ENCODE measurements around the gene PACSIN1. TPM values are rescaled to one million over a fixed set of nuclear protein-coding genes. Genes with fewer than 3 reads are reported as not detected.

The PACSIN1 gene
- total RNA-seq, 4 donors from 2014 or later, result not detected

GRCh38 chr6:34513646-34514045 lies 47.8 kb downstream of the PACSIN1 start:
- H3K9me3 ChIP-seq, result peaks cover 0 to 8% (median 0%) of the 10 kb centered on the region in 3 donors
- no peak for DNase-seq
- intact Hi-C loops (cut with DNase I), result no loop called here
- 87 to 90% methylated on average over 3 of the region's 4 CpGs for whole genome bisulfite sequencing, 2 donors
- H3K36me3 ChIP-seq, result no peaks in the 10 kb centered on the region
- H3K27me3 ChIP-seq, result peaks cover 0 to 33% (median 0%) of the 10 kb centered on the region in 4 donors
- no peak overlapping the region for H3K27ac ChIP-seq
- no peak overlapping the region for H3K4me3 ChIP-seq
- peaks cover 0 to 10% (median 0%) of the 10 kb centered on the region in 3 donors for H3K4me1 ChIP-seq
- no peak for TF ChIP-seq POLR2A (IDR thresholded peaks at IDR 0.05)

- peaks cover 0 to 4% (median 0%) of the 10 kb centered on the region in 3 donors for H3K9me3 ChIP-seq
- no peaks in the 10 kb centered on the region for H3K36me3 ChIP-seq
- peaks cover 0 to 33% (median 0%) of the 10 kb centered on the region in 4 donors for H3K27me3 ChIP-seq
- intact Hi-C loops (cut with DNase I), result no loop called here
- peaks cover 0 to 10% (median 0%) of the 10 kb centered on the region in 3 donors for H3K4me1 ChIP-seq
- TF ChIP-seq POLR2A (IDR thresholded peaks at IDR 0.05) (no peak), CTCF (IDR thresholded peaks at IDR 0.05) (no peak)
- no peak overlapping the region for H3K27ac ChIP-seq
- no peak overlapping the region for H3K4me3 ChIP-seq
- DNase-seq, result no peak
- WGBS, 2 donors, result 71 to 82% methylated on average over 7 to 8 of the region's 8 CpGs
These were observed 48.2 kb downstream of the PACSIN1 start for GRCh38 chr6:34514112-34514511.

DNA sequence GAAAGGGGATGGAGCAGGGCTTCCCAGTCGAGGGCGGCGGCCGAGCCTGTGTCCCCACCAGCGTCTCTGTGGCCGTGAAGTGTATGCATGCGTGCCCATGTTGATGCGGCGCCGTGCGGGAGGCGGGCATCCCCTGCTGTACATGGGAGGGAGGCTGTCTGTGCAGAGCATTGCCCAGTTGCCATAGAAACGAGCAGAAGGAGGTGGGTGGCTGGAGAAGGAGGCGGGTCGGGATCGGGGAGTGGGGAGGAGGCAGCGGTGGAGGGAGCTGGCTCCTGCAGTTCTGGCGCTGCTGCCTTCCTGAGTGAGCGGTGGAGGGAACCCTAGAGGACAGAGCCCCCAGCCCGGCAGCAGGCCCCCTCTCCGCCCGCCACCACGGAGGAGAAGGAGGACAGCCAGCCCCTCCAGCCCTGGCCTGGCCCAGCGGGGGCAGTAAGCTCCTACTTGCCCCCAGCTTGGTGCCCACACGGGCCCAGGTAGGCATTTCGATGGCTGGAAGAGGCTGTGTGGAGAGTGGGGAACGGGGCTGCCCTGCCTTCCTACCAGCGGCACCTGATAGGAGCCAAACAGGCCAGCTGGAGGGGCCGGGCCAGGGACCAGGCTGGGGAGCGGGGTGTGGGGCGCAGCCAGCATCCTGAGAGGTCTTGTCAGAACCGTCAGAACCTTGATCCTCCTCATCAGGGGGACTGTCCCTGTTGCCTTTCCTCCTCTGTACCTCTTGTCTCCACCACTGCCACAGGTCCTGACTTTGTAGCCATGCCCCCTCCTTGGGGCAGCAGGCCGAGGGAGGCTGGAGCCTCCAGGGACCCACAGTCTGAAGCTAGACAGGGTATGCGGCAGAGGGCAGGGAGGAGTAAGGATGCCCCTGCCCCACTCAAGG lies 49.0 kb downstream of the PACSIN1 start:
- TF ChIP-seq CTCF (IDR thresholded peaks at IDR 0.05), result no peak
- intact Hi-C loops (cut with DNase I), result no loop called here
- Histone ChIP-seq H3K27ac (no peak overlapping the region), H3K27me3 (peaks cover 0 to 33% (median 0%) of the 10 kb centered on the region in 4 donors), H3K4me1 (peaks cover 0 to 10% (median 0%) of the 10 kb centered on the region in 3 donors), H3K36me3 (no peaks in the 10 kb centered on the region), H3K9me3 (no peaks in the 10 kb centered on the region), H3K4me3 (peak overlapping the region in 1 of 4 donors; percentile 7)
- DNase-seq, result no peak
- WGBS, 2 donors, result 25 to 37% methylated on average over 7 to 16 of the region's 34 CpGs

- no peak for DNase-seq
- no peaks in the 10 kb centered on the region for H3K9me3 ChIP-seq
- H3K27me3 ChIP-seq, result peaks cover 0 to 33% (median 0%) of the 10 kb centered on the region in 4 donors
- no peak overlapping the region for H3K27ac ChIP-seq
- 87 to 100% methylated on average over 5 to 6 of the region's 13 CpGs for WGBS, 2 donors
- peaks cover 0 to 10% (median 0%) of the 10 kb centered on the region in 3 donors for H3K4me1 ChIP-seq
- intact Hi-C loops (cut with DNase I), result no loop called here
- no peaks in the 10 kb centered on the region for H3K36me3 ChIP-seq
- no peak for TF ChIP-seq CTCF (IDR thresholded peaks at IDR 0.05)
- TF ChIP-seq POLR2A (IDR thresholded peaks at IDR 0.05), result no peak
- no peak overlapping the region for H3K4me3 ChIP-seq
These were observed 49.9 kb downstream of the PACSIN1 start for GRCh38 chr6:34515473-34516387.

DNA sequence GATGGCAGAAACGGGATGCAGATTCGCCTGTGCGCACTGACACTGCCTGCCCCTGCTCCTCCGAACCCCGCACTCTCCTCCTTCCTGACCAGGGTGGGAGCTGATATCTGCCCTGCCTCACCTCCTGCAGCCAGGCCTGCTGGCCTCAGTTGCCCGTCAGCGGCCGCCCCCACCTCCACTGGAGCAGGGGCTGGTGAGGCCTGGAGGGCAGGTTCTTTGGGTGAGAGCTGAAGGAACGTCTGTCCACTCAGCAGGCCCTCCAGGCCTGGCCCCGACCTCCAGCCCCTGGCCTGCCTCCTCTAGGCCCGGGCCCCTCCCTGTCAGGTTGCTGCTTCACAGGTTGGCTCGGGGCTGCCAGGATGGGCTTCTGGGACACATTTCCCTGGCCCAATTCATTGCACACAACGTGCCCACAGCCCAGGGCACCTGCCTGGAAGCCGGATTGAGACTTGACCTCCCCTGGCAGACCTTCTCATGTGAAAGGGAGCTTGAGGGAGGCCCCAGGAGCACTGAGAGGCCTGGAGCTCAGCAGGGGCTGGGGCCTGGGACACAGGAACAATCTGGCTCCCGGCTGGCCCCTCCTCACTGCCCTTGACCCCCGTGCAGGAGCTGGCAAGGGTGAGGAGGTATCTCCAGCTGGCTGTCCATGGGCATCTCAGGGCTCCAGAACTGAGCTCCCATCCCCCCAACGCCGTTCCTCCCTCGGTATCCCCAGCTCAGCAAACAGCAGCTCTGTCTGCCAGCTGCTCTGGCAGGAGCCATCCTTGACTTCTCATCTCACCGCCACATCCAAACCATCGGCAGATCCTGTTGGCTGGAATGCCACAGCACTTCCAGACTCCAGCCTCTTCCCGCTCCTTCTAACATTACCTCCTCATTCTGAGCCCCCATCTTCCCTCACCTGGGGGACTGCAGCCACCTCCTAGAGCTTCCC lies 50.8 kb downstream of the PACSIN1 start:
- H3K4me1 ChIP-seq, result peaks cover 0 to 10% (median 0%) of the 10 kb centered on the region in 3 donors
- H3K4me3 ChIP-seq, result no peak overlapping the region
- H3K9me3 ChIP-seq, result no peaks in the 10 kb centered on the region
- TF ChIP-seq POLR2A (IDR thresholded peaks at IDR 0.05) (no peak), CTCF (IDR thresholded peaks at IDR 0.05) (no peak)
- DNase-seq, result no peak
- intact Hi-C loops (cut with DNase I), result no loop called here
- 79 to 85% methylated on average over 10 to 19 of the region's 22 CpGs for WGBS, 2 donors
- H3K36me3 ChIP-seq, result no peaks in the 10 kb centered on the region
- H3K27me3 ChIP-seq, result peaks cover 0 to 33% (median 0%) of the 10 kb centered on the region in 4 donors
- no peak overlapping the region for H3K27ac ChIP-seq
